Nephron (organoid): ENCODE measurements around the gene TH.

Experiments
- H3K27ac Mint-ChIP-seq, 3 experiments: 2 replicates each; pipeline ENCODE4 v1.8.0; 2020; ENCODE audit warnings: mixed read lengths in 3 of 3, mild to moderate bottlenecking in 2 of 3, moderate library complexity in 1 of 3
- H3K27me3 Mint-ChIP-seq: 2 replicates; pipeline ENCODE4 v1.8.0; 2021; ENCODE audit warnings: low read depth, mild to moderate bottlenecking, moderate library complexity, mixed read lengths
- H3K36me3 Mint-ChIP-seq: 2 replicates; pipeline ENCODE4 v1.8.0; 2020; ENCODE audit warnings: low read depth, mixed read lengths
- H3K4me1 Mint-ChIP-seq: 2 replicates; pipeline ENCODE4 v1.8.0; 2020; ENCODE audit warnings: mixed read lengths
- H3K4me3 Mint-ChIP-seq, 3 experiments: 2 replicates each; pipeline ENCODE4 v1.8.0; 2020; ENCODE audit warnings: mild to moderate bottlenecking in 3 of 3, mixed read lengths in 3 of 3, moderate library complexity in 2 of 3
- H3K9me3 Mint-ChIP-seq: 2 replicates; pipeline ENCODE4 v1.8.0; 2020; ENCODE audit warnings: mixed read lengths
- CTCF ChIP-seq, 3 experiments: fragments of 200-600 bp; sonication (generic); IDR thresholded peaks; one replicate each; pipeline ENCODE4 v1.5.0; 2021; ENCODE audit warnings: antibody characterized with exemption in 3 of 3; ENCODE audit not compliant: unreplicated experiment in 3 of 3

The TH gene

GRCh38 chr11:2209900-2210321, 38.3 kb upstream of the TH start:
- Mint-ChIP-seq H3K9me3 (no peaks in the 10 kb centered on the region), H3K36me3 (no peaks in the 10 kb centered on the region), H3K27me3 (peaks cover 18% of the 10 kb centered on the region), H3K27ac (no peak overlapping the region), H3K4me3 (no peak overlapping the region), H3K4me1 (peaks cover 48% of the 10 kb centered on the region)
- TF ChIP-seq CTCF (IDR thresholded peaks at IDR 0.05; ENCODE audit: unreplicated experiment in 3 of 3): no peak

GRCh38 chr11:2209370-2209801, 37.8 kb upstream of the TH start:
- Mint-ChIP-seq H3K36me3 (no peaks in the 10 kb centered on the region), H3K4me1 (peaks cover 43% of the 10 kb centered on the region), H3K27ac (no peak overlapping the region), H3K27me3 (peaks cover 17% of the 10 kb centered on the region), H3K9me3 (no peaks in the 10 kb centered on the region), H3K4me3 (no peak overlapping the region)
- no peak for TF ChIP-seq CTCF (IDR thresholded peaks at IDR 0.05; ENCODE audit: unreplicated experiment in 3 of 3)

- H3K27ac Mint-ChIP-seq: peak overlapping the region in 2 of 3 experiments; percentile 40 to 47
Measured at GRCh38 chr11:2208691-2209369, 37.2 kb upstream of the TH start.

GRCh38 chr11:2207773-2208621, 36.4 kb upstream of the TH start:
- H3K27ac Mint-ChIP-seq: peak overlapping the region in 2 of 3 experiments; percentile 40 to 47
- H3K36me3 Mint-ChIP-seq: no peaks in the 10 kb centered on the region
- TF ChIP-seq CTCF (IDR thresholded peaks at IDR 0.05; ENCODE audit: unreplicated experiment in 3 of 3): no peak
- H3K27me3 Mint-ChIP-seq: peaks cover 12% of the 10 kb centered on the region
- H3K4me1 Mint-ChIP-seq: peaks cover 30% of the 10 kb centered on the region
- H3K9me3 Mint-ChIP-seq: no peaks in the 10 kb centered on the region
- H3K4me3 Mint-ChIP-seq: no peak overlapping the region

More at GRCh38 chr11:2208691-2209369, 37.2 kb upstream of the TH start:
- TF ChIP-seq CTCF (IDR thresholded peaks at IDR 0.05; ENCODE audit: unreplicated experiment in 3 of 3): peak in 1 of 3 experiments; percentile 22
- peaks cover 12% of the 10 kb centered on the region for H3K27me3 Mint-ChIP-seq
- no peak overlapping the region for H3K4me3 Mint-ChIP-seq
- H3K9me3 Mint-ChIP-seq: no peaks in the 10 kb centered on the region
- H3K4me1 Mint-ChIP-seq: peaks cover 37% of the 10 kb centered on the region
- H3K36me3 Mint-ChIP-seq: no peaks in the 10 kb centered on the region

GRCh38 chr11:2207212-2207611, 35.6 kb upstream of the TH start:
- Mint-ChIP-seq H3K4me3 (no peak overlapping the region), H3K9me3 (no peaks in the 10 kb centered on the region), H3K4me1 (peaks cover 23% of the 10 kb centered on the region), H3K36me3 (no peaks in the 10 kb centered on the region), H3K27me3 (peaks cover 12% of the 10 kb centered on the region), H3K27ac (no peak overlapping the region)
- no peak for TF ChIP-seq CTCF (IDR thresholded peaks at IDR 0.05; ENCODE audit: unreplicated experiment in 3 of 3)
